ELR (cell line): Measurements from ENCODE around the gene TNS1.
"Not testable (repeated sequence)": the region's sequence is repeated elsewhere in the genome, so short reads cannot be mapped to it uniquely, and the experiment has no call there.

Experiments used
- DNase-seq: peaks from one replicate; pipeline ENCODE4 v3.0.0-alpha.2; 2015; ENCODE audit warnings: low read depth

The TNS1 gene

GRCh38 chr2:217810260-217810659, 192.5 kb downstream of the TNS1 start:
- DNase-seq: no peak

- no peak for DNase-seq
Measured at GRCh38 chr2:217809736-217810135, 193.1 kb downstream of the TNS1 start.

GRCh38 chr2:217808967-217809366, 193.8 kb downstream of the TNS1 start:
- DNase-seq: not testable (repeated sequence)

- no peak for DNase-seq
Measured at GRCh38 chr2:217808326-217808725, 194.5 kb downstream of the TNS1 start.

GRCh38 chr2:217807753-217808152, 195.0 kb downstream of the TNS1 start:
- no peak for DNase-seq

GRCh38 chr2:217807025-217807424, 195.8 kb downstream of the TNS1 start:
- DNase-seq: no peak

- no peak for DNase-seq
Measured at GRCh38 chr2:217806482-217806765, 196.4 kb downstream of the TNS1 start.

- no peak for DNase-seq
Measured at GRCh38 chr2:217805668-217806481, 196.9 kb downstream of the TNS1 start.

GRCh38 chr2:217804791-217805667, 197.8 kb downstream of the TNS1 start:
- DNase-seq: peak; percentile 15

GRCh38 chr2:217804338-217804737, 198.5 kb downstream of the TNS1 start:
- DNase-seq: no peak

GRCh38 chr2:217803653-217803960, 199.2 kb downstream of the TNS1 start:
- no peak for DNase-seq

- no peak for DNase-seq
Measured at GRCh38 chr2:217802876-217803652, 199.7 kb downstream of the TNS1 start.

GRCh38 chr2:217802266-217802665, 200.5 kb downstream of the TNS1 start:
- DNase-seq: no peak

- DNase-seq: no peak
Measured at GRCh38 chr2:217801711-217802110, 201.1 kb downstream of the TNS1 start.

- no peak for DNase-seq
Measured at GRCh38 chr2:217801115-217801531, 201.7 kb downstream of the TNS1 start.

- DNase-seq: no peak
Measured at GRCh38 chr2:217800433-217801114, 202.2 kb downstream of the TNS1 start.

GRCh38 chr2:217799563-217800432, 203.0 kb downstream of the TNS1 start:
- DNase-seq: no peak

GRCh38 chr2:217798743-217799562, 203.8 kb downstream of the TNS1 start:
- no peak for DNase-seq

GRCh38 chr2:217798191-217798590, 204.6 kb downstream of the TNS1 start:
- no peak for DNase-seq

- no peak for DNase-seq
Measured at GRCh38 chr2:217797661-217798069, 205.1 kb downstream of the TNS1 start.
